Aorta (tissue), 5 donors: ENCODE data around the gene SLC8A1. TPM values are rescaled to one million over a fixed set of nuclear protein-coding genes. Genes with fewer than 3 reads are reported as not detected.
"Not testable (repeated sequence)": the region's sequence is repeated elsewhere in the genome, so short reads cannot be mapped to it uniquely, and the experiment has no call there.

ENCODE experiments used
- ATAC-seq: fragments of 200-7000 bp; cut with Tn5 transposase; one replicate; pipeline ENCODE4 v1.9.1; 2022; ENCODE audit warnings: moderate library complexity; ENCODE audit not compliant: low FRiP score
- DNase-seq, 2 donors: peaks; one replicate each; pipeline ENCODE4 v3.0.0-alpha.2; 2020
- H3K27ac ChIP-seq, 2 donors: one replicate each; pipeline ENCODE4 v1.5.1; 2013; ENCODE audit warnings: low read length in 2 of 2, mild to moderate bottlenecking in 2 of 2, moderate library complexity in 2 of 2, control low read depth in 1 of 2, inconsistent platforms in 1 of 2, low read depth in 1 of 2
- H3K27me3 ChIP-seq, 2 donors: one replicate each; pipeline ENCODE4 v1.6.1; 2013; ENCODE audit warnings: control low read depth in 1 of 2, low read length in 1 of 2, mild to moderate bottlenecking in 1 of 2, moderate library complexity in 1 of 2; ENCODE audit not compliant: insufficient read depth in 2 of 2, control insufficient read depth in 1 of 2
- H3K36me3 ChIP-seq, 2 donors: one replicate each; pipeline ENCODE4 v1.6.1; 2013; ENCODE audit warnings: control low read depth in 1 of 2, low read length in 1 of 2, mild to moderate bottlenecking in 1 of 2; ENCODE audit not compliant: insufficient read depth in 2 of 2, control insufficient read depth in 1 of 2
- H3K4me1 ChIP-seq, 2 donors: one replicate each; pipeline ENCODE4 v1.6.1; 2013; ENCODE audit warnings: low read length in 2 of 2, control low read depth in 1 of 2, mild to moderate bottlenecking in 1 of 2, moderate library complexity in 1 of 2; ENCODE audit not compliant: insufficient read depth in 2 of 2, control insufficient read depth in 1 of 2
- H3K4me3 ChIP-seq, 2 donors: one replicate each; pipeline ENCODE4 v1.5.1; 2013; ENCODE audit warnings: low read length in 2 of 2, control low read depth in 1 of 2, mild to moderate bottlenecking in 1 of 2
- H3K9me3 ChIP-seq: one replicate; pipeline ENCODE4 v1.6.1; 2013; ENCODE audit warnings: mild to moderate bottlenecking, low read length; ENCODE audit not compliant: control insufficient read depth
- WGBS, 2 donors: extraction: QIAGEN DNeasy Blood & Tissue Kit; methylation state at CpG; one replicate each; pipeline ENCODE4 v1.1.7; 2013; 5-methylcytosine and 5-hydroxymethylcytosine counted together
- intact Hi-C, 2 donors: fragments of 100-400 bp; cut with DNase I; formaldehyde crosslinking; loops; one replicate each; pipeline versions ENCODE4 v1.14.2 to v1.15.0; 2022
- polyA plus RNA-seq, 2 donors: library from polyadenylated mRNA; stranded (reverse); fragments of 200-250 nt; gene quantifications; one replicate each; pipeline ENCODE4 v1.2.3, GENCODE V29; 2013
- total RNA-seq, 2 donors: library from RNA; stranded (reverse); fragmentation: NEBNext Ultra II Directional; extraction: Animal tissue kit (Norgen Biotek cat#: 25700); gene quantifications; one replicate each; pipeline ENCODE4 v1.2.1, GENCODE V29; 2021
- donor health status: healthy with polysubstance abuse.
- donor health status: Bipolar disorder and iron deficiency.
- donor health status: DM: no; HTN: no; CAD: no.
- donor health status: DM: no; HTN: no; CAD: no.
- donor health status: DM: yes; HTN: yes; CAD: no.

SLC8A1 gene
- total and polyA plus RNA-seq, 4 donors, result 0.38 to 35.9 (median 15.7) TPM

- Histone ChIP-seq H3K9me3 (no peaks in the 10 kb centered on the region), H3K4me3 (no peak overlapping the region), H3K4me1 (peaks cover 0 to 5% of the 10 kb centered on the region in 2 donors), H3K27ac (no peak overlapping the region), H3K27me3 (no peaks in the 10 kb centered on the region), H3K36me3 (no peaks in the 10 kb centered on the region)
- WGBS, 2 donors, result 23 to 26% methylated on average over 6 of the region's 6 CpGs
- DNase-seq (no peak), ATAC-seq (no peak)
- intact Hi-C loops, result no loop called here
These were observed 358.7 kb downstream of the SLC8A1 start for GRCh38 chr2:40093021-40093675.

DNA sequence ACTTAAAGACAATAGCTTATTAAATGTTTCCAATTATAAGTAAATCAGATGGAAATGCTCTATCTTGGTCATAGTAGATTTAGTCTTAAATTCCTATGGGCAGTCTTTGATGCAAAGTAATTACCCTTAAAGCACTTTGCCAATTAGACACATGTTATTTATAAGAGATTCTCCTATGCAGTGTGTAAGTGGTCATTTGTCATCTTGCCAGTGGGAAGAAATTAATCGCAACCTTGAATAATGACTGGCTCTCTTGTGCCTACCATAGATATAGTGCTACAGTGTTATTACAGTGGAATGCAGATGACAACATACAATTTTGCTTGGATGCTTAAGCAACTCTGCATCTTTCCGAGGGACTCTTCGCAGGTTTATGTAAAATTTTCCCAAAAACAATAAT lies 361.8 kb downstream of the SLC8A1 start:
- intact Hi-C loops, result no loop called here
- H3K4me3 ChIP-seq, result no peak overlapping the region
- no peaks in the 10 kb centered on the region for H3K9me3 ChIP-seq
- H3K4me1 ChIP-seq, result peaks cover 0 to 2% of the 10 kb centered on the region in 2 donors
- no peak overlapping the region for H3K27ac ChIP-seq
- H3K27me3 ChIP-seq, result no peaks in the 10 kb centered on the region
- ATAC-seq (no peak), DNase-seq (no peak)
- H3K36me3 ChIP-seq, result no peaks in the 10 kb centered on the region
- 90% methylated on average over 3 of the region's 3 CpGs for WGBS, 2 donors

- H3K27me3 ChIP-seq, result no peaks in the 10 kb centered on the region
- H3K36me3 ChIP-seq, result no peaks in the 10 kb centered on the region
- no peaks in the 10 kb centered on the region for H3K9me3 ChIP-seq
- ATAC-seq, result no peak
- DNase-seq, result no peak
- 96 to 97% methylated on average over 7 of the region's 7 CpGs for WGBS, 2 donors
- intact Hi-C loops, result no loop called here
- H3K4me3 ChIP-seq, result no peak overlapping the region
- H3K4me1 ChIP-seq, result peaks cover 0 to 2% of the 10 kb centered on the region in 2 donors
- H3K27ac ChIP-seq, result no peak overlapping the region
These were observed 364.0 kb downstream of the SLC8A1 start for GRCh38 chr2:40087927-40088326.

DNA sequence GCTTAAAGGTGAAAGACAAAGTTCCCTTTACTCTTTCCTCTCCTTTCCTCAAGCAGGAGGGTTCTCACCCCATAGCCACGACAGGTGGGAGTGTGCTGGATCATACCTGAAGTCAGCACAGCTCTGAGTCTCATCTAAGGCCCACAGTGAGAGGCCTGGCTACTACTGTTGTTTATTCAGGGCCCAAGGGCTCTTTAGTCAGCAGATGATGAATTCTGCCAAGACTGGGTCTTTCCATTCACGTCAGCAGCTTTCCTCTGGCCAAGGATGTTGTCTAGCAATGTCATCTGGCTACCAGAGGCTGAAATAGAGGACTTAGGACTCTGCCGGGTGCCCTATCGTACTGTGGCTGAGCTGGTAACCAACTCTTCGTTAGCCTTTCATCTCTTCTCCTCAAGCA lies 364.5 kb downstream of the SLC8A1 start:
- intact Hi-C loops, result no loop called here
- Histone ChIP-seq H3K4me1 (peaks cover 0 to 2% of the 10 kb centered on the region in 2 donors), H3K36me3 (no peaks in the 10 kb centered on the region), H3K9me3 (no peaks in the 10 kb centered on the region), H3K27me3 (no peaks in the 10 kb centered on the region), H3K27ac (no peak overlapping the region), H3K4me3 (no peak overlapping the region)
- ATAC-seq (peak; percentile 59), DNase-seq (no peak)
- WGBS, 2 donors, result 58 to 61% methylated on average over 5 of the region's 5 CpGs

DNA sequence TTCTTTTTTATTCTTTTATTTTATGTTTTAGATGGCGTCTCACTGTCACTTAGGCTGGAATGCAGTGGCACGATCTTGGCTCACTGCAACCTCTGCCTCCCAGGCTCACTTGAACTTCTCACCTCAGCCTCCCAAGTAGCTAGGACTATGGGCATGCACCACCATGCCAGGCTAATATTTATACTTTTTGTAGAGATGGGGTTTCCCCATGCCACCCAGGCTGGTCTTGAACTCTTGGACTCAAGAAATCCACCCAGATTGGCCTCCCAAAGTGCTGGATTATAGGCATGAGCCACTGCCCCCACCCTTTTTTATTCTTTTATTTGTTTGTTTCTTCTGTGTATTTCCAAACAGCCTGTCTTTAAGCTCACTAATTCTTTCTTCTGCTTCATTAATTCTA lies 366.1 kb downstream of the SLC8A1 start:
- H3K27me3 ChIP-seq, result no peaks in the 10 kb centered on the region
- H3K27ac ChIP-seq, result no peak overlapping the region
- no peak for ATAC-seq
- H3K4me1 ChIP-seq, result peaks cover 0 to 2% of the 10 kb centered on the region in 2 donors
- H3K4me3 ChIP-seq, result no peak overlapping the region
- 87 to 94% methylated on average over 2 of the region's 2 CpGs for WGBS, 2 donors
- no peak for DNase-seq
- no peaks in the 10 kb centered on the region for H3K9me3 ChIP-seq
- intact Hi-C loops, result no loop called here
- H3K36me3 ChIP-seq, result no peaks in the 10 kb centered on the region

DNA sequence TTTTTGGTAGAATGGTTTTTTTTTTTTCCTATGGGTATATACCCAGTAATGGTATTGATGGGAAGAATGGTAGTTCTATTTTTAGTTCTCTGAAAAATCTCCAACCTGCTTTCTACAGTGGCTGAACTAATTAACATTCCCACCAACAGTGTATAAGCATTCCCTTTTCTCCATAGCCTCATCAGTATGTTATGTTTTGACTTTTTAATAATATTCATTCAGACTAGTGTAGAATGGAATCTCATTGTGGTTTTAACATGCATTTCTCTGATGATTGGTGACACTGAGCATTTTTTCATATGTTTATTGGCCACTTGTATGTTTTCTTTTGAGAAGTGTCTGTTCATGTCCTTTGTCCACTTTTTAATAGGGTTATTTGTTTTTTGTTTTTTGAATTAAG lies 378.6 kb downstream of the SLC8A1 start:
- ATAC-seq, DNase-seq, intact Hi-C loops, H3K4me3 ChIP-seq, H3K4me1 ChIP-seq, H3K36me3 ChIP-seq, H3K9me3 ChIP-seq, H3K27me3 ChIP-seq, H3K27ac ChIP-seq: not testable (repeated sequence)

DNA sequence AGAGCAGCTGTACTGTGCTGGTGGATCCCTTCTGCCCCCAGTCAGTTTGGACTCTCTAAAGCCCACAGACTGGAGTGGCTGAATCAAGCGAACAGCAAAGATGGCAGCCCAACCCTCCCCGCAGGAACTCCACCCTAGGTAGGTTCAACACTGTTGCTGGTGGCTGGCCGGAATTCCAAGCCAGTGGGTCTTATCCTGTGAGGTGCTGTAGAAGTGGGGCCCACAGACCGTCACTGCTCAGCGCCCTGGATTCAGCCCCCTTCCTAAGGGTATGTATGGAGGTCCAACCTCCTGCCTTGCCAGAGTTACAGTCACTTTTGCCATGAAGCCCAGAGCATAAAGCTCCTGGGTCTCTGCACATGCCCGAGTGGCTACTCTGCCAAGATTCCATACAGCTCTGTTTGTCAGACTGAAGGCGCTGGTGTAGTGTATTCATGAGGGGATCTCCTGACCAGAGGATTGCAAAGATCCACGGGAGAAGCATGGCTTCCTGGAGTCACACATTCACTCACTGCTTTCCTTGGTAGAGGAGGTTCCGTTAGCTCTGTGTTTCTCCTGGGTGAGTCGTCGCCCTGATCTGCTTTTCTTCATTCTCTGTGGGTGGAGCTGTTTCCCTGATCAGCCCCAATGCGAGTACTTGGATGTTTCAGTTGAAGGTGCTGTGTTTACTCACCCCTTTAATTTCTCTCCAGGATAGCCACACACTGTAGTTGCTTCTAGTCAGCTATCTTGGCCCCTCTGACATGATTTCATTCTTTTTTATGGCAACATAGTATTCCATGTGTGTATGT lies 379.3 kb downstream of the SLC8A1 start:
- Histone ChIP-seq H3K27me3 (no peaks in the 10 kb centered on the region), H3K4me3 (no peak overlapping the region), H3K4me1 (no peaks in the 10 kb centered on the region), H3K9me3 (no peaks in the 10 kb centered on the region), H3K36me3 (no peaks in the 10 kb centered on the region), H3K27ac (no peak overlapping the region)
- 93 to 94% methylated on average over 12 of the region's 12 CpGs for WGBS, 2 donors
- DNase-seq, result no peak
- ATAC-seq, result no peak
- intact Hi-C loops, result no loop called here

DNA sequence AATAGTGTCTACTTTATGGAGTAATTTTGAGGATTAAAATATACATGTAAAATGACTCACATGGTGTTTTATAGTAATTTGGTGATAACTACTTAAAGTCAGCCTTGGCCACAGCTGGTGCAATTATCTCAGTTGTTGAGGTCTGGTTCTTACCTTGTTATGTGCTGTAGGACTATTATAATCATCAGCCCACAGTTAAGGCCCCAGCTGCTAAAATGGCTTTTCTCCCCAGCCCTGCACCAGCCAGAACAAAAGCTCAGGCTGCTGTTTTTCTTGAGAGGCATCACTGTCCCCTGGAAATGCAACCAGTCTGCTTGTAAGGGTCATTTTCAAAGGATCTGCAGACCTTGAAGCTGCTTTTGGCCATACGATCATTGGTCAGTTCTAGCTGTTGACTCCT lies 389.5 kb downstream of the SLC8A1 start:
- Histone ChIP-seq H3K27ac (no peak overlapping the region), H3K4me3 (no peak overlapping the region), H3K36me3 (no peaks in the 10 kb centered on the region), H3K27me3 (no peaks in the 10 kb centered on the region), H3K9me3 (peaks cover 9% of the 10 kb centered on the region), H3K4me1 (no peaks in the 10 kb centered on the region)
- DNase-seq (no peak), ATAC-seq (no peak)
- intact Hi-C loops, result no loop called here
- 87 to 88% methylated on average over 1 of the region's 1 CpG for WGBS, 2 donors

GRCh38 chr2:40049781-40050180 lies 402.1 kb downstream of the SLC8A1 start:
- no peak for ATAC-seq
- Histone ChIP-seq H3K9me3 (no peaks in the 10 kb centered on the region), H3K4me3 (no peak overlapping the region), H3K27ac (no peak overlapping the region), H3K36me3 (no peaks in the 10 kb centered on the region), H3K4me1 (no peaks in the 10 kb centered on the region), H3K27me3 (no peaks in the 10 kb centered on the region)
- intact Hi-C loops, result no loop called here
- WGBS, 2 donors, result 81 to 88% methylated on average over 1 of the region's 1 CpG
- DNase-seq, result no peak
